ENCODE measurements around the gene MARK4.

DNA sequence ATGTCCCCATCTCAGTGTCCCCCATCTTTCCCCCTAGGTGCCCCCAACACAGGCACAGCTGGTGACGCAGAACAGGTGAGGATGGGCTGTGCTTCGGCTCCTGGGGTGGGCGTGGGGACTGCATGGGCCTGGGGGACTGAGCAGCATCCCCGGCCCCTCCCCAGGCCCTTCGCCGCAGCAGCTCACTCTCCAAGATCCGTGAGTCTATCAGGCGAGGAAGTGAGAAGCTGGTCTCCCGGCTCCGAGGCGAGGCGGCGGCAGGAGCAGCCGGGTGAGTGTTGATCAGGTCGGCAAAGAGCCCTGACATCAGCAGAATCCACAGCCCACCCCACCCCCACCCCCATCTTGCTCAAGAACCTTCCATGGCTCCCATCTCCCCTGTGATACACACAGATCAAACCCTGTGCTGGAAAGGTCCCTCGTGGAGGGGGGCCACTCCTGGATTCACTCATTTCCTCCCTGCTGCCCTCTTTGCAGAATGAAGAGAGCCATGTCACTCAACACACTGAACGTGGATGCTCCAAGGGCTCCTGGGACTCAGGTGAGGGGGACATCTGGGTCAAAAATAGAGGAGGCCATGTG is 99.5 kb downstream of the MARK4 start:
- TF ChIP-seq POLR2A (IDR thresholded peaks at IDR 0.05; ENCODE audit: low read depth, low read length) (no peak), POLR2AphosphoS5 (IDR thresholded peaks at IDR 0.05; ENCODE audit: low read depth, low read length) (no peak)
